ENCODE results near the gene DOCK4. TPM values are rescaled to one million over a fixed set of nuclear protein-coding genes. Genes with fewer than 3 reads are reported as not detected.

DOCK4 gene
- polyA plus RNA-seq, 3 donors = 20.9 to 26.3 (median 24.1) TPM

- DNase-seq = no peak
Observed at GRCh38 chr7:112113913-112114575, 92.2 kb downstream of the DOCK4 start.

GRCh38 chr7:112112822-112113255, 93.4 kb downstream of the DOCK4 start:
- no peak for DNase-seq

GRCh38 chr7:112110651-112111050, 95.5 kb downstream of the DOCK4 start:
- DNase-seq = no peak

GRCh38 chr7:112110175-112110574, 96.0 kb downstream of the DOCK4 start:
- DNase-seq = no peak

- no peak for DNase-seq
Observed at GRCh38 chr7:112108981-112109380, 97.2 kb downstream of the DOCK4 start.

GRCh38 chr7:112105584-112106530, 100.3 kb downstream of the DOCK4 start:
- DNase-seq = no peak

- no peak for DNase-seq
Observed at GRCh38 chr7:112104120-112104519, 102.1 kb downstream of the DOCK4 start.

- no peak for DNase-seq
Observed at GRCh38 chr7:112103246-112103645, 103.0 kb downstream of the DOCK4 start.

GRCh38 chr7:112101201-112101846, 104.9 kb downstream of the DOCK4 start:
- DNase-seq = peak; percentile 33

- DNase-seq = no peak
Observed at GRCh38 chr7:112097524-112097923, 108.7 kb downstream of the DOCK4 start.

- no peak for DNase-seq
Observed at GRCh38 chr7:112093409-112093808, 112.8 kb downstream of the DOCK4 start.

- DNase-seq = peak; percentile 21
Observed at GRCh38 chr7:112092709-112093395, 113.3 kb downstream of the DOCK4 start.

- no peak for DNase-seq
Observed at GRCh38 chr7:112092306-112092705, 113.9 kb downstream of the DOCK4 start.

- no peak for DNase-seq
Observed at GRCh38 chr7:112091768-112092167, 114.4 kb downstream of the DOCK4 start.

- no peak for DNase-seq
Observed at GRCh38 chr7:112089551-112089950, 116.6 kb downstream of the DOCK4 start.

GRCh38 chr7:112088484-112089016, 117.6 kb downstream of the DOCK4 start:
- DNase-seq = no peak

- DNase-seq = no peak
Observed at GRCh38 chr7:112086496-112087254, 119.5 kb downstream of the DOCK4 start.

- DNase-seq = no peak
Observed at GRCh38 chr7:112084520-112084971, 121.7 kb downstream of the DOCK4 start.

- no peak for DNase-seq
Observed at GRCh38 chr7:112083776-112084355, 122.3 kb downstream of the DOCK4 start.

GRCh38 chr7:112082306-112082705, 123.9 kb downstream of the DOCK4 start:
- DNase-seq = no peak

All from renal pelvis (tissue), 4 donors.